ENCODE data around the gene SETBP1.

SETBP1 gene

DNA sequence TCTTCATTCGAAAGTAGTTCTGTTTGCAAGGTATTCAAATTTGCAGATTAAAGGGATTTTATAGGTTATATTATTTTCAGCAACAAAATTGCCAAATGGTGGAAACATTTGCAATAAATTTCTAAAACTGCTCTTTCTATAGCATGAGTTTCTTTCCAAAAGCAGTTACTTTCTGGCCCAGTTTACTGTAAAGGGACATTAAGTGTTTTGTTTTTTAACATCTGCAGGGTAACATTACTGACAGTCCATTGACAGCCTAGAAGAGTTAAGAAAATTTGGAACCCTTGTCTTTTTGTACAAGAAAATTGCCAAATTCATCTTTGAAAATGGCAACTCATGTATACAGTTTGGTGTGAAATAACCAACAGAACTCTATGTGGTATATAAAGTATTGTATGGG, 375.1 kb downstream of the SETBP1 start:
- CTCF ChIA-PET, result no interaction called here

DNA sequence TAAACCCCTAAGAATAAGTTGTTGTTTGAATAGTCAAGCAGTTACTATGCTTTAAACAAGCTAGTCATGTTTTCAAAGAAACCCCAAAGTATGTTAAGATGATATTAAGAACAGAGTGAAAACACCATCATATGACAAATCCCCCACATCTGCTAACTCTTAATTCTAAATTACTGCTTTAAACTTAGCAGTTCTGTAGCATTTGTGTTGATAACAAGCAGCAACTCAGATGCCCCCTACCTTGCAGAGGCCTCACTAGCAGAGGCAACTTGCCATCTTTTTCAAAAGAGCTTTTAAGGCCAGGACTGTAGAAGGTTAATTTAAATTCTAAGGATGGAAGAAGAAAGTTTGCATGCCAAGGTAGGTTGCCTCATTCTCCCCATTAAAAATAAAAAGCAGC, 376.2 kb downstream of the SETBP1 start:
- H3K27ac ChIP-seq (ENCODE audit: extremely low read depth, low read depth, low read length), result no peak overlapping the region
- TF ChIP-seq ZIC2 (tag by site-specific recombination; IDR thresholded peaks at IDR 0.05) (no peak), GLIS1 (tag by site-specific recombination; IDR thresholded peaks at IDR 0.05) (peak; percentile 52)
- H3K36me3 ChIP-seq (ENCODE audit: control insufficient read depth in 2 of 2, insufficient read depth in 1 of 2, low read length in 2 of 2), result no peaks in the 10 kb centered on the region
- H3K9me3 ChIP-seq (ENCODE audit: control insufficient read depth, insufficient read depth, low read depth, low read length), result no peaks in the 10 kb centered on the region
- POLR2A ChIA-PET, result no interaction called here
- no peak overlapping the region for H3K4me3 ChIP-seq (ENCODE audit: low read depth, low read length)
- CTCF ChIA-PET, result no interaction called here
- H3K4me1 ChIP-seq (ENCODE audit: control insufficient read depth, insufficient read depth, low read length), result peaks cover 7% of the 10 kb centered on the region; the same call in 1 of the 2 replicates

More for the DNA sequence above, 375.1 kb downstream of the SETBP1 start:
- H3K4me1 ChIP-seq (ENCODE audit: control insufficient read depth, insufficient read depth, low read length), result peaks cover 17% of the 10 kb centered on the region
- no peak for TF ChIP-seq ZNF560 (tag by site-specific recombination; IDR thresholded peaks at IDR 0.05; ENCODE audit: borderline replicate concordance)
- no peak for TF ChIP-seq ZNF423 (tag by site-specific recombination; IDR thresholded peaks at IDR 0.05)
- no peak for TF ChIP-seq ZXDB (tag by site-specific recombination; IDR thresholded peaks at IDR 0.05)
- TF ChIP-seq ZNF248 (tag by site-specific recombination; IDR thresholded peaks at IDR 0.05), result no peak
- POLR2A ChIA-PET, result no interaction called here
- H3K4me3 ChIP-seq (ENCODE audit: low read depth, low read length), result no peak overlapping the region
- H3K27ac ChIP-seq (ENCODE audit: extremely low read depth, low read depth, low read length), result no peak overlapping the region
- no peaks in the 10 kb centered on the region for H3K36me3 ChIP-seq (ENCODE audit: control insufficient read depth in 2 of 2, insufficient read depth in 1 of 2, low read length in 2 of 2)
- no peaks in the 10 kb centered on the region for H3K9me3 ChIP-seq (ENCODE audit: control insufficient read depth, insufficient read depth, low read depth, low read length)

DNA sequence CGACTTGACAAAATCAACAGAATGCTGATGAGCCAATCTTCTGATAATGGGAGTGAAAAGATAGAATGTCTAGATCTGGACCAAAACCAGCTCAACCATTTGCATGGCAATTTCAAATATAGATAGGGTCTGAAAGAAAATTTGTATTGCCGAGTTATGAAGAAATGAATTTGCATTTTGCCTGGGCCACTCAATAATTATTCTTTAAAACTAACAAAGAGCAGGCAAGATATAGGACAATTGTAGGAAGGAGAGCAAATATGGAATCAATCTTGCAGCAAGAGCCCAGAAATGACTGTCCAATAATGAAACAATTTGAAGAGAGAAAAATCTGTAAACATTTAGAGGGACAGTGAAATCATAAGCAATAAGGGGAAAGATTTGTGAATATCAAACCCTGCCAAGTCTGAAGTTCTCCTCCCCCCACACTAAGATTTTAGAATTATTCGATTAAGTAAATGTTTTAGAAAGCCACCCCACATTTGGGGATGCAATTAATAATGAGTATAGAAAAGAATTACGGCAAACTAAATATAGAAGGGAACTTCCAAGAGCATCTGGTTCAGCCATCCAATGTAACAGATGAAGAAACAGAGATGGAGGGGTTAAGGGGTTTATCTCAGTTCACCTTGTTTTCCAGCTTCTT, 377.4 kb downstream of the SETBP1 start:
- no peaks in the 10 kb centered on the region for H3K36me3 ChIP-seq (ENCODE audit: control insufficient read depth in 2 of 2, insufficient read depth in 1 of 2, low read length in 2 of 2)
- H3K27ac ChIP-seq (ENCODE audit: extremely low read depth, low read depth, low read length), result no peak overlapping the region
- ChIA-PET CTCF (no interaction called here), POLR2A (no interaction called here)
- no peaks in the 10 kb centered on the region for H3K9me3 ChIP-seq (ENCODE audit: control insufficient read depth, insufficient read depth, low read depth, low read length)
- H3K4me3 ChIP-seq (ENCODE audit: low read depth, low read length), result no peak overlapping the region
- peaks cover 7% of the 10 kb centered on the region; the same call in 1 of the 2 replicates for H3K4me1 ChIP-seq (ENCODE audit: control insufficient read depth, insufficient read depth, low read length)
- TF ChIP-seq ZNF214 (tag by site-specific recombination; IDR thresholded peaks at IDR 0.05; ENCODE audit: borderline replicate concordance) (no peak), ZNF600 (tag by site-specific recombination; IDR thresholded peaks at IDR 0.05) (no peak), ZFP69B (tag by site-specific recombination; IDR thresholded peaks at IDR 0.05) (no peak), EGR2 (tag by site-specific recombination; IDR thresholded peaks at IDR 0.05; ENCODE audit: low read depth) (no peak), SALL2 (tag by site-specific recombination; IDR thresholded peaks at IDR 0.05; ENCODE audit: borderline replicate concordance) (no peak), ZNF670 (tag by site-specific recombination; IDR thresholded peaks at IDR 0.05; ENCODE audit: low read depth) (no peak), ZNF302 (tag by site-specific recombination; IDR thresholded peaks at IDR 0.05; ENCODE audit: low read depth) (no peak), ZNF626 (tag by site-specific recombination; IDR thresholded peaks at IDR 0.05) (no peak), ZFHX2 (tag by site-specific recombination; conservative IDR thresholded peaks at IDR 0.05) (no peak), SCRT2 (tag by site-specific recombination; IDR thresholded peaks at IDR 0.05) (no peak), ZNF23 (tag by site-specific recombination; IDR thresholded peaks at IDR 0.05; ENCODE audit: borderline replicate concordance) (no peak), FEZF1 (tag by site-specific recombination; IDR thresholded peaks at IDR 0.05) (no peak)
- TF ChIP-seq, protein P1, sequence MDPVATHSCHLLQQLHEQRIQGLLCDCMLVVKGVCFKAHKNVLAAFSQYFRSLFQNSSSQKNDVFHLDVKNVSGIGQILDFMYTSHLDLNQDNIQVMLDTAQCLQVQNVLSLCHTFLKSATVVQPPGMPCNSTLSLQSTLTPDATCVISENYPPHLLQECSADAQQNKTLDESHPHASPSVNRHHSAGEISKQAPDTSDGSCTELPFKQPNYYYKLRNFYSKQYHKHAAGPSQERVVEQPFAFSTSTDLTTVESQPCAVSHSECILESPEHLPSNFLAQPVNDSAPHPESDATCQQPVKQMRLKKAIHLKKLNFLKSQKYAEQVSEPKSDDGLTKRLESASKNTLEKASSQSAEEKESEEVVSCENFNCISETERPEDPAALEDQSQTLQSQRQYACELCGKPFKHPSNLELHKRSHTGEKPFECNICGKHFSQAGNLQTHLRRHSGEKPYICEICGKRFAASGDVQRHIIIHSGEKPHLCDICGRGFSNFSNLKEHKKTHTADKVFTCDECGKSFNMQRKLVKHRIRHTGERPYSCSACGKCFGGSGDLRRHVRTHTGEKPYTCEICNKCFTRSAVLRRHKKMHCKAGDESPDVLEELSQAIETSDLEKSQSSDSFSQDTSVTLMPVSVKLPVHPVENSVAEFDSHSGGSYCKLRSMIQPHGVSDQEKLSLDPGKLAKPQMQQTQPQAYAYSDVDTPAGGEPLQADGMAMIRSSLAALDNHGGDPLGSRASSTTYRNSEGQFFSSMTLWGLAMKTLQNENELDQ (tag by site-specific recombination; IDR thresholded peaks at IDR 0.05; ENCODE audit: low read depth), result no peak
